ENCODE results near the gene TTLL6. TPM values are rescaled to one million over a fixed set of nuclear protein-coding genes. Genes with fewer than 3 reads are reported as not detected.

The TTLL6 gene
- total and polyA plus RNA-seq, 12 donors = under 0.01 to 2.0 (median 0.44) TPM; not detected in 4

DNA sequence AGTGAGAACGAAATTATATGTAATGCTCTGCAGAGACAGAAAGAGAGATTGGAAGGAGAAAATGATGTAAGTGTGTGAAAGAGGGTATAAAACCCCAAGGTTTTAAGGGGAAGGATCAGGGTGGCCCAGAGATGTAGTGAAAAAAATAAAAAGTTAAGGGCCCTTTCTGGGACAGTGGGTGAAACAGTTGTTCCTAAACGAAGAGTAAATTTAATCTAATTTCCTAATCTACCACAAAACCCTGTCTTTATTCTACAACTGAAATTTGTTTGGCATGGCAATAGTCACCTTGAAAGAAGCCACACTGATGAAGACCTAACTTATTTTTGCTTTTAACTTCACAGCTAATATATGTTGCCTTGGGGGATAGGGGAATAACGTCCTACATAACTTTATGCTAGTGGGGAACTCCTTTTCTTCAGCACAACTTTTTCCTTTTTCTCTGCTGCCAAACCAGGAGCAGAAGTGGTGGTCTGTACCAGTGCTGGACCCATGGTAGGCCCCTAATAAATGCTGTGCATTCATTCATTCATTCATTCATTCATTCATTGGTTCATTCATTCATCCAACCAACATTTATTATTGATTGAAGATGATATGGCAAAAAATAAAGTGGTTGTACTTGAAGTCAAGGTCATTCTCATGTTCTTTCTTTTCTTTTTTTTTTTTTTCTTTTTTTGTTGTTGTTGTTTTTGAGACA, 39.2 kb upstream of the TTLL6 start:
- H3K4me3 ChIP-seq = no peak overlapping the region
- no peaks in the 10 kb centered on the region for H3K4me1 ChIP-seq (replicated peaks in 1 of 2)
- TF ChIP-seq, protein P1, sequence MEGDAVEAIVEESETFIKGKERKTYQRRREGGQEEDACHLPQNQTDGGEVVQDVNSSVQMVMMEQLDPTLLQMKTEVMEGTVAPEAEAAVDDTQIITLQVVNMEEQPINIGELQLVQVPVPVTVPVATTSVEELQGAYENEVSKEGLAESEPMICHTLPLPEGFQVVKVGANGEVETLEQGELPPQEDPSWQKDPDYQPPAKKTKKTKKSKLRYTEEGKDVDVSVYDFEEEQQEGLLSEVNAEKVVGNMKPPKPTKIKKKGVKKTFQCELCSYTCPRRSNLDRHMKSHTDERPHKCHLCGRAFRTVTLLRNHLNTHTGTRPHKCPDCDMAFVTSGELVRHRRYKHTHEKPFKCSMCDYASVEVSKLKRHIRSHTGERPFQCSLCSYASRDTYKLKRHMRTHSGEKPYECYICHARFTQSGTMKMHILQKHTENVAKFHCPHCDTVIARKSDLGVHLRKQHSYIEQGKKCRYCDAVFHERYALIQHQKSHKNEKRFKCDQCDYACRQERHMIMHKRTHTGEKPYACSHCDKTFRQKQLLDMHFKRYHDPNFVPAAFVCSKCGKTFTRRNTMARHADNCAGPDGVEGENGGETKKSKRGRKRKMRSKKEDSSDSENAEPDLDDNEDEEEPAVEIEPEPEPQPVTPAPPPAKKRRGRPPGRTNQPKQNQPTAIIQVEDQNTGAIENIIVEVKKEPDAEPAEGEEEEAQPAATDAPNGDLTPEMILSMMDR (IDR thresholded peaks at IDR 0.05) = no peak
- no peak for TF ChIP-seq POLR2A (IDR thresholded peaks at IDR 0.05)
- intact Hi-C loops (cut with DNase I) = no loop called here
- no peak for DNase-seq
- H3K36me3 ChIP-seq (replicated peaks in 1 of 2) = peaks cover 0 to 90% of the 10 kb centered on the region in 2 donors
- H3K9me3 ChIP-seq (replicated peaks in 1 of 3) = no peaks in the 10 kb centered on the region
- no peaks in the 10 kb centered on the region for H3K27me3 ChIP-seq
- WGBS, 4 donors = 59 to 69% (median 66%) methylated on average over 3 of the region's 3 CpGs
- no peak overlapping the region for H3K27ac ChIP-seq

DNA sequence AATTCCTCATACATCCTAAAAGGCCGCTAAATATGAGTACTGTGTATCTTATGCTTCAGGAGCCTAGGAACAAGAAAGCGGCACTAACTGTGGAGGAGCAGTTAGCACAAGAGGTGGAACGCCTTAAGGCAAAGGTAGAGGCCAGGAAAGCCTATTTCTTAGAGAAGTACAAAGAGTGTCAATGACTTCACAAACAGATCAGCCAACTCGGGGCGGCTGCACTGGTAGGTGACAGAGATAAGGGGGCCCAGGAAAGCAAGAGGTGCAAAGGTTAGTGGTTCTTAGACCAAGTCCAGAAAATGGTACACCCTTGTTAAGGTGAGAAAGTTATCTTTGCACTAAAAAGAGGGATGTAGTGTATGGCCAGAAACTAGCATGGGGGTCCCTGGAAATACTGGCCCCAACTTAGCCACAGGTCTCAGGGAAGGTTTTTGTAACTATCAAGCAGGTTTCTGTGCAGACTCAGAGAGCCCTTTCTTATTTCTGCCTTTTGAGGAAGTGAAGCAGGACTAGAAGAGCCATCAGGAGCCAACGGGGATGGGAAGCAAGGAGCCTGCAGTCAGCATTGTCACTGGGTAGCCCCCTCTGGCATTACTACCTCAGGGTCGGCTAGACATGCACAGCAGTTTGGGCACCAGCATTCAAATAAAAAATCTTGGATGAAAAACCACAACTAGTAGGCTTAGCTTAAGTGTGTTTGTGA, 37.9 kb upstream of the TTLL6 start:
- Histone ChIP-seq H3K4me1 (replicated peaks in 1 of 2) (no peaks in the 10 kb centered on the region), H3K4me3 (no peak overlapping the region), H3K9me3 (replicated peaks in 1 of 3) (no peaks in the 10 kb centered on the region), H3K36me3 (replicated peaks in 1 of 2) (peaks cover 0 to 90% of the 10 kb centered on the region in 2 donors), H3K27ac (no peak overlapping the region), H3K27me3 (no peaks in the 10 kb centered on the region)
- TF ChIP-seq, protein P1 (IDR thresholded peaks at IDR 0.05) = no peak
- no peak for TF ChIP-seq POLR2A (IDR thresholded peaks at IDR 0.05)
- no peak for DNase-seq
- 81 to 93% (median 88%) methylated on average over 7 of the region's 7 CpGs for WGBS, 4 donors
- intact Hi-C loops (cut with DNase I) = no loop called here

DNA sequence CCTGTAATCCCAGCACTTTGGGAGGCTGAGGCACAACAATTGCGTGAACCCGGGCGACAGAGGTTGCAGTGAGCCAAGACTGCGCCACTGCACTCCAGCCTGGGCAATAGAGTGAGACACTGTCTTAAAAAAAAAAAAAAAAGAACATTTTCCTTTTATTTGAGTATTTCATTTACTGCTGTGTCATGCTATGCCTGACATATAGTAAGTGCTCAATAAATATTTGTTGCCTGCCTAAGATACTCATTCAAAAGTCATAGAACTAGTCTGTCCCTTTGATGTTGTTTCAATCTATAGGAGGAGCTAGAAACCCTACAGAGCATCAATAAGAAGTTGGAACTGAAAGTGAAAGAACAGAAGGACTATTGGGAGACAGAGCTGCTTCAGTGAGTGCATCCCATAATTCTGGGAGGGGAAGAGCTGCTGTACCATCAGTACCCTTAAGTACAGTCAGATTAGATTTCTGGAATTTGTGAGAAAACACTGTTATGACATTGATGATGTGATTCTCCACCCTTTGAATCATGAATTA, 33.8 kb upstream of the TTLL6 start:
- intact Hi-C loops (cut with DNase I) = no loop called here
- TF ChIP-seq POLR2A (IDR thresholded peaks at IDR 0.05) = no peak
- TF ChIP-seq, protein P1 (IDR thresholded peaks at IDR 0.05) = no peak
- WGBS, 4 donors = 93 to 98% (median 97%) methylated on average over 4 of the region's 4 CpGs
- Histone ChIP-seq H3K36me3 (replicated peaks in 1 of 2) (peaks cover 0 to 96% of the 10 kb centered on the region in 2 donors), H3K27me3 (no peaks in the 10 kb centered on the region), H3K27ac (peak overlapping the region in 1 of 5 donors; percentile 1), H3K4me1 (replicated peaks in 1 of 2) (peaks cover 0 to 5% of the 10 kb centered on the region in 2 donors), H3K4me3 (no peak overlapping the region), H3K9me3 (replicated peaks in 1 of 3) (no peaks in the 10 kb centered on the region)
- DNase-seq = no peak

DNA sequence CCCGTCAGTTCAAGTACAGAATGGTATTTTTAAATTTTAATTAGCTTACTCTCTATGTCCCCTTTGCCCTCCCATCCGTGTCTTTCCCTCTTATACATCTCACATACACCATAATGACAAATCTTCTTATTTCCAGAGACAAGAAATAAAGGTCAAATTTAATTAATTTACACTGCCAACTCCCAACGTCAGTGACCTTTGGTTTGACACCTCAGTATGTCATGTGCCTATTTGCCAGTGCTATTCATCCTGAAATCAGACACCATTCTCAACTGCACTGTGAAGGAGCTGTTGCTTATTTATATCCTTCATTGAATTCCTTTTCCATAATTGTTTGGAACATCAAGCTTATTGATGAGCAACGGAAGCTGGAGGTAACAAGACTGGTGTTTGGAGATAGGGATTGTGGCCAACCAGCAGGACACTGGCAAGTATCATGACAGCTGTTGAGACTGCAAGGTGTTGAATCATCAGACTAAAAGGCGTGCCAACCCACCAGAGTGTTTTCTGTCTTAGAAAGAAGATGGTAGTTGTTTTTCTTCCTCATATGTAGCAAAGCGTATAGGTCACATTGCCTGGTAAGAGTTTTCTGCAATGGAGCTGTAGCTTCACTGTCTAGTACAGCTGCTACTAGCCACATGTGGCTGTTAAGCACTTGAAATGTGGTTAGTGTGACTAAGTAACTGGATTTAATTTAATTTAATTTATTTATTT, 26.3 kb upstream of the TTLL6 start:
- peaks cover 29 to 56% of the 10 kb centered on the region in 2 donors for H3K4me1 ChIP-seq (replicated peaks in 1 of 2)
- no peaks in the 10 kb centered on the region for H3K9me3 ChIP-seq (replicated peaks in 1 of 3)
- no peaks in the 10 kb centered on the region for H3K27me3 ChIP-seq
- H3K4me3 ChIP-seq = no peak overlapping the region
- WGBS, 4 donors = 65 to 79% (median 69%) methylated on average over 6 of the region's 6 CpGs
- no peak for DNase-seq
- intact Hi-C loops (cut with DNase I) = no loop called here
- peaks cover 0 to 54% of the 10 kb centered on the region in 2 donors for H3K36me3 ChIP-seq (replicated peaks in 1 of 2)
- TF ChIP-seq, protein P1 (IDR thresholded peaks at IDR 0.05) = no peak
- no peak for TF ChIP-seq POLR2A (IDR thresholded peaks at IDR 0.05)
- peak overlapping the region in 3 of 5 donors; percentile 6 to 90 (median 86) for H3K27ac ChIP-seq
